Stimulated activated CD8-positive, alpha-beta memory T cell treated with anti-CD3 and anti-CD28 coated beads, Interleukin-4, amount 100 ng/mL, for 4 hours (primary cell): ENCODE measurements around the gene MACROD2.

Experiments used
- DNase-seq, 2 donors: peaks; one replicate each; pipeline ENCODE4 v3.0.0-alpha.2; 2020; ENCODE audit warnings: low read depth in 2 of 2, low spot score in 1 of 2

The MACROD2 gene

DNA sequence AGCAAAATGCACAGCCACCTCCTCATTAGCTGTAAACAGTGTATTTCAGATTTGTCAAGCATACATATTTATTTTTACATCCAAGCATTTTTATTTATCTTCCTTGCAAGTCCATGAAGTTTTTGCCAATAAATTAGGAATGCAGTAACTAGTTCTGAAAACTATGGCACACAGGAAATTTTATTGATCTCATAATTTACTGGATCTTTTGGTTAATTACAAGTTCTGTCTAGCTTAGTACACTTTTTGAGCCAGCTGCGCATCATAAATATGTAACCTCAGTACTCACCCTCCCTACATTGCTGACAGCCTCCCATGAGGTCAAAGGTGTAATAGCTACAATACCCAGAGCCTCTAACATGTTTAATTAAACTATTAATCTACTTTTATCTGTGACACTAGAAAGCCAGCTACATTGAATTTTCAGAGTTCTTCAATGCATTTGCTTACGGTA is 1679.8 kb downstream of the MACROD2 start:
- no peak for DNase-seq

- DNase-seq, result no peak
Measured at GRCh38 chr20:15675813-15676484, 1680.6 kb downstream of the MACROD2 start.

- no peak for DNase-seq
Measured at GRCh38 chr20:15676815-15677214, 1681.5 kb downstream of the MACROD2 start.

- no peak for DNase-seq
Measured at GRCh38 chr20:15682690-15683089, 1687.4 kb downstream of the MACROD2 start.

GRCh38 chr20:15692570-15692969 is 1697.3 kb downstream of the MACROD2 start:
- no peak for DNase-seq

DNA sequence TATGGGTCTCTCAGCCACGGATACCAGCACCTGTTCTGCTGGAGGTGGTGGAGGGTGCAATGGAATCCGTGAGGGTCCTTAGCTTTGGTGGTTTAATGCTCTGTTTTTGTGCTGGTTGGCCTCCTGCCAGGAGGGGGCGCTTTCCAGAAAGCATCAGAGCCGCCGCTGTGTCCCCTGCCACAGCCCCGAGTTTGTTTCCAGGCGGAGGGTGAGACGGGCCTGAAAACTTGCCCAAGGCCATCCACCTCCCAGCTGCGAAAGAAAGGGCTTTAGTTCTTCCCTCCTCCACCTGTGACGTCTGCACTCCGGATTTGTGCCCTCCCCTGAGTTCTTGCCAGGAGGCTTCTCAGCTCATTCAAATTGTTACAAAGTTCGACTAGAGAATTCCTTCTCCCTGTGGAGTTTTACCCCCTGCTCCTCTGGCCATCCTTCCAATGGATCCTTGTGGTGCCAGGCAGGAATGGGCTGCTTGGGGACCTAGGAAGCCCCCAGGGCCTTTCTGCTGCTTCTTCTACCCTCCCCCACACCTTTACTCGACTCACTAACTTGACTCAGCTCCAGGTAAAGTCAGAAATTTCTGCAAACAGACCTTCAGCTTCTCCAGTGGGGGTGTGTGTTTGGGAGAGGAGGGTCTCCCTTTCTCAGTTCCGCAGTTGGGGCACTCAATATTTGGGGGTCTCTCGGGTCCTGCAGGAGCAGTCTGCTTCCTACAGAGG is 1704.3 kb downstream of the MACROD2 start:
- DNase-seq, result no peak

DNA sequence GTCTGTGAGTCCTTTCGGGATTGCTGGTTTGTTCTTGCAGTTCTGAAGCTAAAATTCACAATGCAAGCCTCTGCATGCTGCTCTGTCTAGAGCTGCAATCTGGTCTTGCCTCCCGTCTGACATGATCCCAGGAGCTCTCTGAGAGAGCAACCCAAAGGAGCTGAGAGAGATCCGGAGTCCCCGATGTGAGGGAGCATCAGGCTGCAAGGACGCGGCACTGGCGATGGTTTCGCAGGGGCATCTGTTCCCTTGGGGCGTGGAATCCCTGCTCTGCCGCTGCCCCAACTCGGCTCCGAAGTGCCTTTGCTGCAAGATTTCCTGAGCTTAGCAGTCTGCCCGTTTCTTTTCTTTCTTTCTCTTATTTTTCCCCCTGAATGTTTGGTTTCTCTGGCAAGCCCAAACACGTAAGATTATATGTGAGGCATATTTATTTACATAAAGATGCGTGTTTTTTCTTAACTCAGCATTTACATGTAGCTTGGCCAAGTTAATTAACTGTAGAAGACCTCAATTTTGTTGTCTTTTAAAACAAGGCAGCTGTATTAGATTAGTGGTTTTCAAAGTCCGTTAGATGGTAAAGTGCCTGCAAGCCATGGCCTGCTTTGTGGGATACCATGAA is 1704.9 kb downstream of the MACROD2 start:
- no peak for DNase-seq

DNA sequence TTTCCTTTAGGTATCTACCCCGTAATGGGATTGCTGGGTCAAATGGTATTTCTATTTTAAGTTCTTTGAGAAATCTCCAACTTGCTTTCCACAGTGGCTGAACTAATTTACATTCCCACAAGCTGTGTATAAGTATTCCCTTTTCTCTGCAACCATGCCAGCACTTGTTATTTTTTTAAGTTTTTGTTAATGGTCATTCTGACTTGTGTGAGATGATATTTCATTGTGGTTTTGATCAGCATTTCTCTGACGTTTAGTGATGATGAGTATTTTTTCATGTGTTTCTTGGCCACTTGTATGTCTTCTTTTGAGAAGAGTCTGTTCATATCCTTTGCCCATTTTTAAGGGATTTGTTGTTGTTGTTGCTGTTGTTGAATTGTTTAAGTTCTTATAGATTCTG is 1706.8 kb downstream of the MACROD2 start:
- no peak for DNase-seq

- DNase-seq, result no peak
Measured at GRCh38 chr20:15703171-15703911, 1708.0 kb downstream of the MACROD2 start.

DNA sequence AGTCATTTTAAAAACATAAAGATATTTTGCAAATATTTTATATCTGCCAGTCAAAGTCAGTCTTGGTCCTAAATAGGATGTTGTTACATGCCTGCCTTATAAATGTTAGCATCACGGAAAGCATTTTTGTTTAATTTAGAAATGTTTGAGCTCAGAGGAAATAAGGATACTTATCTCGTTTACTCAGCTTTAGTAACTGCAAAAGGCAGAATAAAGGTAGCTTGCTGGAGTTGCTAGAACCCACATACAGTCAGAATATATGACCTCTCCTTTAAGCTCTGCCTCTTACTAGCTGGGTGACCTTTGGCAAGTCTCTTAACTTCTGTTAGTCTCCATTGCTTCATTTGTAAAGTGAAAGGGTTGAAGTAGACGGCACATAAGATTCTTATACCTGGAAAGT is 1710.7 kb downstream of the MACROD2 start:
- no peak for DNase-seq

DNA sequence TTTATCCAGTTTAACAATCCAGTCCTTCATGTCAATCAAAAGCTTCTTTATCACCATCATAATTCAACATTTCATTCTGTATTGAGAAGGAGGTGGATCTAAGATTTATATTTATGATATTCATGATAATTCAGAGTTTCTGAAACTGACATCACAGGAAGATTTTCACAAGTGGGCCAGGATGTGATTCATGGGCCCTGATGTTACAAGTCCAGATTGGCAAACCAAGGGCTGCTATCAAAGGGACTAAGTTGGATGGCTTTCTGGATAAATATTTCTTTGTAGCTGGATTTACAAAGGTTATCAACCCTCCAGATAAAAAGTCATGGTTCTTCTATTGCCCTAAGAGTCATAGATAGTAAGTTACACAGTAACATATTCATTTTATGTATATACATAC is 1711.4 kb downstream of the MACROD2 start:
- DNase-seq, result no peak

DNA sequence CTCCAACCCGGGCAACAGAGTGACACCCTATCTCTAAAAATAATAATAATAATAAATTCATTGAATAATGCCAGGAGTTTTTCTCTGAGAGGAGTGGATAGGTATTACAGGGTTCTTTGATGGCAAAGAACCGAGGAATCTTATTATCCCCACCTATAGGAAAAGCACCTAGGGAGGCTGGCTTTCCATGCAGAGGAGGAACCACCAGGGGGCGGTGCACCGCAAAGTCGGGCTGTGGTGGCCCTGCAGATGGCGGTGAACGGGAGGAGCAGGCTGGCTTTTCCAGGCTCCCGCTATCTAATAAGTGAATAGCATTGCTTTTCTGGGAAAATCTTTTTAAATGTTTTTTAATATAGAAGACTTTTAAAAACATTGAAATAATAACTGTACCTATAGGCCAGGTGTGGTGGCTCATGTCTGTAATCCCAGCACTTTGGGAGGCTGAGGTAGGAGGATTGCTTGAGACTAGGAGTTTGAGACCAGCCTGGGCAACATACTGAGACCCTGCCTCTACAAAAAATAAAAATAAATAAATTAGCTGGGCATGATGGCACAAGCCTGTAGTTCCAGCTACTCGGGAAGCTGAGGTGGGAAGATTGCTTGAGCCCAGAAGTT is 1713.8 kb downstream of the MACROD2 start:
- peak in 1 of 2 donors; percentile 6 for DNase-seq

GRCh38 chr20:15710636-15711035 is 1715.3 kb downstream of the MACROD2 start:
- no peak for DNase-seq

GRCh38 chr20:15711177-15711576 is 1715.9 kb downstream of the MACROD2 start:
- DNase-seq, result no peak

DNA sequence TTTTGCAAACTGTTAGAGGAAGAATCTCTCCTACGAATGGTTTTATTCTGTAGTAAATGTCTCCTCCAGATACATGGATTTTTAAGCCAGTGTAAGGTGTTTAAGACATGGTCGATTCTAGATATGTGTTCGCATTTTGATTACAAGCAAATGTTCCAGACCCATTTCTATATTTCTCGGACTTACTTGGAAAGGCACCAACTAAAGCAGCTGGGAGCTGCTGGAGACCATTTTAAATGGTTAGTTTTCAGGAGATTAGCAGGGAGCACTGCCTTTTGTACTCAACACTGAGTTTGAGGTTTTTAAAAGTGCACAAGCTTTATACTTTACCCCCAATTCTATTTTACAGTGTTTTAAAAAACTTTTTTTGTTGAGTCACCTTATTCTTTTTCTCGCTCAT is 1720.9 kb downstream of the MACROD2 start:
- DNase-seq, result no peak

DNA sequence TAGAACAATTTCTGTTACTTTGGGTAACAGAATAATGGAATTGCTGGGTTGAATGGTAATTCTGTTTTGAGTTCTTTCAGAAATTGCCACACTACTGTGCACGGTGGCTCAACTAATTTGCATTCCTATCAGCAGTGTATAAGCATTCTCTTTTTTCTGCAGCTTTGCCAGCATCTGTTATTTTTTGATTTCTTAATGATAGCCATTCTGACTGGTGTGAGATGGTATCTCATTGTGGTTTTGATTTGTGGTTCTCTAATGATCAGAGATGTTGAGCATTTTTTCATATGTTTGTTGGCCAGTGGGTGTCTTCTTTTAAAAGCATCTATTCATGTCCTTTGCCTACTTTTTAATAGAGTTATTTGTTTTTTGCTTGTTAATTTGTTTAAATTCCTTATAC is 1731.1 kb downstream of the MACROD2 start:
- no peak for DNase-seq

GRCh38 chr20:15734052-15734451 is 1738.7 kb downstream of the MACROD2 start:
- no peak for DNase-seq

- DNase-seq, result no peak
Measured at GRCh38 chr20:15739035-15739434, 1743.7 kb downstream of the MACROD2 start.

- no peak for DNase-seq
Measured at GRCh38 chr20:15740046-15740775, 1744.9 kb downstream of the MACROD2 start.

DNA sequence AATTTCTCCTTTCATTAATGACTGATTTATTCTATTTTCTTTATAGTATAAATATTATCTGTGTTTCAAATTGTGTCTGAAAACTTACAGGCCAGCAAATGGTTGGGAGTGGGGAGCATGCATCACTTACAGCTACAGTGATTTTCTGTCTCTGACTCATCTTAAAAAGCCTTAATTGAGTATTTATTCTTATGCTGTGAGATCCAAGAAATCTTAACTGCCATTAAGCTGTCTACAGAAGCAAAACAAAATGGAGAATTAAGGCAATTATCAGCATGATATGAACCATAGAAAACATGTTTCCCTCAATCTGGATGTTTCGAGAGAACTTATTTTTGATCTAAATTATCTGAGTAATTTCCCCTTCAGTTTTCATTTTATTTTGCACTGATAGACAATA is 1746.8 kb downstream of the MACROD2 start:
- no peak for DNase-seq

GRCh38 chr20:15742627-15743026 is 1747.3 kb downstream of the MACROD2 start:
- no peak for DNase-seq
